ENCODE data around the gene ALDH2.
"Not testable (repeated sequence)": the region's sequence is repeated elsewhere in the genome, so short reads cannot be mapped to it uniquely, and the experiment has no call there.

Gene ALDH2

GRCh38 chr12:111828338-111828979 is 61.7 kb downstream of the ALDH2 start:
- no peak for DNase-seq

- not testable (repeated sequence) for DNase-seq
Observed at GRCh38 chr12:111829635-111830034, 62.9 kb downstream of the ALDH2 start.

GRCh38 chr12:111834740-111835386 is 68.1 kb downstream of the ALDH2 start:
- not testable (repeated sequence) for DNase-seq

GRCh38 chr12:111835531-111836181 is 68.9 kb downstream of the ALDH2 start:
- not testable (repeated sequence) for DNase-seq

GRCh38 chr12:111838353-111838752 is 71.6 kb downstream of the ALDH2 start:
- DNase-seq = peak; percentile 64

- peak; percentile 48 for DNase-seq
Observed at GRCh38 chr12:111840807-111841206, 74.1 kb downstream of the ALDH2 start.

- no peak for DNase-seq
Observed at GRCh38 chr12:111841236-111841749, 74.6 kb downstream of the ALDH2 start.

GRCh38 chr12:111841750-111842555 is 75.2 kb downstream of the ALDH2 start, which contains the start of gene MAPKAPK5:
TSS of gene MAPKAPK5 (plus strand) at chr12:111842228. CDS start at chr12:111842734, 506 bp downstream.
- peak; percentile 98 for DNase-seq

GRCh38 chr12:111842556-111843396 is 76.0 kb downstream of the ALDH2 start:
- peak; percentile 53 for DNase-seq

GRCh38 chr12:111846016-111846415 is 79.3 kb downstream of the ALDH2 start:
- DNase-seq = no peak

GRCh38 chr12:111850526-111850925 is 83.8 kb downstream of the ALDH2 start:
- no peak for DNase-seq

GRCh38 chr12:111858186-111858585 is 91.5 kb downstream of the ALDH2 start:
- no peak for DNase-seq

- no peak for DNase-seq
Observed at GRCh38 chr12:111858778-111859177, 92.0 kb downstream of the ALDH2 start.

- DNase-seq = no peak
Observed at GRCh38 chr12:111864913-111865312, 98.2 kb downstream of the ALDH2 start.
